Epithelial cell of alveolus of lung (primary cell): Measurements from ENCODE around the gene SCART1. TPM values are rescaled to one million over a fixed set of nuclear protein-coding genes. Genes with fewer than 3 reads are reported as not detected.

ENCODE experiments used
- total RNA-seq: library from RNA; depleted of rRNA; stranded (reverse); fragments of >200 nt; gene quantifications from 2 replicates; pipeline ENCODE4 v1.2.1, GENCODE V29; 2015

The SCART1 gene
- 0.26 and 1.4 TPM in 2 replicates for total RNA-seq

GRCh38 chr10:133453516-133454203, at the start of gene SCART1:
Gene SCART1, plus strand, starts transcription at chr10:133453945. Its CDS starts 53 bp downstream, at chr10:133453998.

GRCh38 chr10:133424601-133425000, 29.1 kb upstream of the SCART1 start, which contains the start of gene SPRN:
Gene SPRN, minus strand, starts transcription at chr10:133424625. Its CDS starts 944 bp downstream, at chr10:133423681.

Other genes starting within 250 kb of the SCART1 start
- not detected in 2 replicates for gene UTF1, start 223.7 kb upstream of the SCART1 start, total RNA-seq
- 0.16 TPM in 1 of 2 replicates, not detected in the other for gene VENTX, start 216.1 kb upstream of the SCART1 start, total RNA-seq
- 4.5 and 6.0 TPM in 2 replicates for gene ADAM8, start 177.1 kb upstream of the SCART1 start, total RNA-seq
- 41.0 and 52.8 TPM in 2 replicates for gene TUBGCP2, start 145.1 kb upstream of the SCART1 start, total RNA-seq
- 32.7 and 35.8 TPM in 2 replicates for gene ZNF511, start 145.0 kb upstream of the SCART1 start, total RNA-seq
- 14.1 TPM in 1 of 2 replicates, not detected in the other for gene CALY, start 117.0 kb upstream of the SCART1 start, total RNA-seq
- not detected in 2 replicates for gene PRAP1, start 106.6 kb upstream of the SCART1 start, total RNA-seq
- gene FUOM, start 95.9 kb upstream of the SCART1 start, total RNA-seq, result 24.8 and 58.6 TPM in 2 replicates
- gene ECHS1, start 80.6 kb upstream of the SCART1 start, total RNA-seq, result 69.6 and 112 TPM in 2 replicates
- 5.4 and 5.6 TPM in 2 replicates for gene PAOX, start 74.7 kb upstream of the SCART1 start, total RNA-seq
- gene MTG1, start 59.8 kb upstream of the SCART1 start, total RNA-seq, result 16.0 and 22.6 TPM in 2 replicates
- under 0.01 and 0.08 TPM in 2 replicates for gene SPRN, start 29.3 kb upstream of the SCART1 start, total RNA-seq
- under 0.01 and 1.7 TPM in 2 replicates for gene CYP2E1, start 73.4 kb downstream of the SCART1 start, total RNA-seq
- not detected in 2 replicates for gene SYCE1, start 111.6 kb downstream of the SCART1 start, total RNA-seq
- not detected in 2 replicates for gene FRG2B, start 172.8 kb downstream of the SCART1 start, total RNA-seq